Activated T-cell treated with anti-CD3 and anti-CD28 coated beads, Interleukin-2, amount 50 U/mL, for 24 hours (primary cell): ENCODE data around the gene GLCE.
"Not testable (repeated sequence)": the region's sequence is repeated elsewhere in the genome, so short reads cannot be mapped to it uniquely, and the experiment has no call there.

Source experiments
- DNase-seq: peaks from one replicate; pipeline ENCODE4 v3.0.0-alpha.2; 2020
- H3K27ac Mint-ChIP-seq: 2 replicates; pipeline ENCODE4 v1.8.0; 2020; ENCODE audit warnings: mild to moderate bottlenecking, mixed read lengths
- H3K27me3 Mint-ChIP-seq: 2 replicates; pipeline ENCODE4 v1.8.0; 2020; ENCODE audit warnings: mixed read lengths
- H3K36me3 Mint-ChIP-seq: 2 replicates; pipeline ENCODE4 v1.8.0; 2020; ENCODE audit warnings: low read depth, mixed read lengths
- H3K4me1 Mint-ChIP-seq: 2 replicates; pipeline ENCODE4 v1.8.0; 2020; ENCODE audit warnings: low read depth, mixed read lengths
- H3K4me3 Mint-ChIP-seq: 2 replicates; pipeline ENCODE4 v1.8.0; 2020; ENCODE audit warnings: mild to moderate bottlenecking, moderate library complexity, mixed read lengths
- H3K9me3 Mint-ChIP-seq: 2 replicates; pipeline ENCODE4 v1.8.0; 2020; ENCODE audit warnings: mixed read lengths

The GLCE gene

GRCh38 chr15:69275074-69275670 is 114.7 kb downstream of the GLCE start:
- Mint-ChIP-seq H3K27ac (no peak overlapping the region), H3K27me3 (peaks cover 8% of the 10 kb centered on the region), H3K4me1 (no peaks in the 10 kb centered on the region), H3K9me3 (no peaks in the 10 kb centered on the region), H3K36me3 (no peaks in the 10 kb centered on the region), H3K4me3 (no peak overlapping the region)
- DNase-seq = no peak

GRCh38 chr15:69275933-69276560 is 115.6 kb downstream of the GLCE start:
- no peaks in the 10 kb centered on the region for H3K4me1 Mint-ChIP-seq
- peaks cover 8% of the 10 kb centered on the region for H3K27me3 Mint-ChIP-seq
- no peaks in the 10 kb centered on the region for H3K9me3 Mint-ChIP-seq
- DNase-seq = no peak
- no peaks in the 10 kb centered on the region for H3K36me3 Mint-ChIP-seq
- no peak overlapping the region for H3K27ac Mint-ChIP-seq
- H3K4me3 Mint-ChIP-seq = no peak overlapping the region

- Mint-ChIP-seq H3K9me3 (no peaks in the 10 kb centered on the region), H3K4me1 (no peaks in the 10 kb centered on the region), H3K4me3 (no peak overlapping the region), H3K27ac (no peak overlapping the region), H3K36me3 (no peaks in the 10 kb centered on the region), H3K27me3 (peaks cover 8% of the 10 kb centered on the region)
- DNase-seq = no peak
Measured at GRCh38 chr15:69277316-69277715, 116.9 kb downstream of the GLCE start.

- DNase-seq = no peak
- Mint-ChIP-seq H3K4me3 (no peak overlapping the region), H3K4me1 (no peaks in the 10 kb centered on the region), H3K27me3 (peaks cover 5% of the 10 kb centered on the region), H3K36me3 (no peaks in the 10 kb centered on the region), H3K9me3 (no peaks in the 10 kb centered on the region), H3K27ac (no peak overlapping the region)
Measured at GRCh38 chr15:69279636-69280035, 119.2 kb downstream of the GLCE start.

GRCh38 chr15:69280783-69281182 is 120.3 kb downstream of the GLCE start:
- no peaks in the 10 kb centered on the region for H3K36me3 Mint-ChIP-seq
- no peaks in the 10 kb centered on the region for H3K9me3 Mint-ChIP-seq
- no peaks in the 10 kb centered on the region for H3K4me1 Mint-ChIP-seq
- DNase-seq = no peak
- H3K4me3 Mint-ChIP-seq = no peak overlapping the region
- peaks cover 5% of the 10 kb centered on the region for H3K27me3 Mint-ChIP-seq
- no peak overlapping the region for H3K27ac Mint-ChIP-seq

- no peak for DNase-seq
- H3K4me3 Mint-ChIP-seq = no peak overlapping the region
- no peaks in the 10 kb centered on the region for H3K4me1 Mint-ChIP-seq
- peaks cover 5% of the 10 kb centered on the region for H3K27me3 Mint-ChIP-seq
- H3K36me3 Mint-ChIP-seq = no peaks in the 10 kb centered on the region
- no peak overlapping the region for H3K27ac Mint-ChIP-seq
- no peaks in the 10 kb centered on the region for H3K9me3 Mint-ChIP-seq
Measured at GRCh38 chr15:69282104-69282743, 121.8 kb downstream of the GLCE start.

GRCh38 chr15:69285834-69286233 is 125.4 kb downstream of the GLCE start:
- Mint-ChIP-seq H3K4me3 (no peak overlapping the region), H3K4me1 (no peaks in the 10 kb centered on the region), H3K36me3 (no peaks in the 10 kb centered on the region), H3K27ac (no peak overlapping the region), H3K9me3 (no peaks in the 10 kb centered on the region), H3K27me3 (no peaks in the 10 kb centered on the region)
- DNase-seq = no peak

- DNase-seq = no peak
- no peaks in the 10 kb centered on the region for H3K27me3 Mint-ChIP-seq
- H3K27ac Mint-ChIP-seq = no peak overlapping the region
- no peaks in the 10 kb centered on the region for H3K4me1 Mint-ChIP-seq
- H3K4me3 Mint-ChIP-seq = no peak overlapping the region
- H3K36me3 Mint-ChIP-seq = no peaks in the 10 kb centered on the region
- H3K9me3 Mint-ChIP-seq = no peaks in the 10 kb centered on the region
Measured at GRCh38 chr15:69288011-69288410, 127.6 kb downstream of the GLCE start.

GRCh38 chr15:69288531-69289341 is 128.3 kb downstream of the GLCE start:
- no peaks in the 10 kb centered on the region for H3K27me3 Mint-ChIP-seq
- H3K9me3 Mint-ChIP-seq = no peaks in the 10 kb centered on the region
- H3K36me3 Mint-ChIP-seq = no peaks in the 10 kb centered on the region
- H3K27ac Mint-ChIP-seq = no peak overlapping the region
- no peak overlapping the region for H3K4me3 Mint-ChIP-seq
- DNase-seq = no peak
- H3K4me1 Mint-ChIP-seq = no peaks in the 10 kb centered on the region

GRCh38 chr15:69289342-69290146 is 129.1 kb downstream of the GLCE start:
- DNase-seq = no peak
- Mint-ChIP-seq H3K27ac (no peak overlapping the region), H3K4me3 (no peak overlapping the region), H3K4me1 (no peaks in the 10 kb centered on the region), H3K27me3 (no peaks in the 10 kb centered on the region), H3K36me3 (no peaks in the 10 kb centered on the region), H3K9me3 (no peaks in the 10 kb centered on the region)

- Mint-ChIP-seq H3K36me3 (no peaks in the 10 kb centered on the region), H3K27me3 (no peaks in the 10 kb centered on the region), H3K27ac (no peak overlapping the region), H3K4me1 (no peaks in the 10 kb centered on the region), H3K9me3 (no peaks in the 10 kb centered on the region), H3K4me3 (no peak overlapping the region)
- no peak for DNase-seq
Measured at GRCh38 chr15:69290346-69291164, 130.1 kb downstream of the GLCE start.

- H3K27me3 Mint-ChIP-seq, H3K36me3 Mint-ChIP-seq, DNase-seq, H3K9me3 Mint-ChIP-seq, H3K4me3 Mint-ChIP-seq, H3K27ac Mint-ChIP-seq, H3K4me1 Mint-ChIP-seq: not testable (repeated sequence)
Measured at GRCh38 chr15:69291651-69292050, 131.2 kb downstream of the GLCE start.

GRCh38 chr15:69292826-69293420 is 132.5 kb downstream of the GLCE start:
- Mint-ChIP-seq H3K4me1 (no peaks in the 10 kb centered on the region), H3K36me3 (no peaks in the 10 kb centered on the region), H3K9me3 (no peaks in the 10 kb centered on the region), H3K27me3 (peaks cover 17% of the 10 kb centered on the region), H3K4me3 (no peak overlapping the region), H3K27ac (no peak overlapping the region)
- no peak for DNase-seq
